ENCODE data around the gene ANHX.

- no peak for TF ChIP-seq CTCF (IDR thresholded peaks at IDR 0.05; ENCODE audit: insufficient read depth, low read depth, low read length)
- TF ChIP-seq EZH2 (IDR thresholded peaks at IDR 0.05; ENCODE audit: insufficient read depth, low read length): no peak
These were observed 60.8 kb downstream of the ANHX start for GRCh38 chr12:133174901-133175300.
